Breast epithelium (tissue), 4 donors: ENCODE data around the gene C22orf31. TPM values are rescaled to one million over a fixed set of nuclear protein-coding genes. Genes with fewer than 3 reads are reported as not detected.
"Not testable (repeated sequence)": the region's sequence is repeated elsewhere in the genome, so short reads cannot be mapped to it uniquely, and the experiment has no call there.

Source experiments
- DNase-seq, 2 donors: peaks; one replicate each; pipeline ENCODE4 v3.0.0-alpha.2; 2019; ENCODE audit warnings: low spot score in 2 of 2
- H3K27ac ChIP-seq, 2 donors: fragments of 200-600 bp; sonication (generic) in 1 of 2; one replicate each; pipeline ENCODE4 v1.5.1; 2016 to 2019; ENCODE audit warnings: mild to moderate bottlenecking in 1 of 2
- H3K27me3 ChIP-seq, 2 donors: fragments of 200-600 bp; sonication (generic) in 1 of 2; one replicate each; pipeline versions ENCODE4 v1.5.1 to v1.6.0; 2017 to 2019; ENCODE audit warnings: control low read depth in 1 of 2, mild to moderate bottlenecking in 1 of 2
- H3K36me3 ChIP-seq: fragments of 200-600 bp; one replicate; pipeline ENCODE4 v1.5.1; 2019
- H3K4me1 ChIP-seq, 2 donors: fragments of 200-600 bp; sonication (generic); one replicate each; pipeline ENCODE4 v1.5.1; 2016 to 2019; ENCODE audit warnings: control low read depth in 1 of 2
- H3K4me3 ChIP-seq, 3 donors: fragments of 200-600 bp; sonication (generic); 1 replicate in 2 of 3; 2 replicates in 1 of 3; pipeline ENCODE4 v1.5.1; 2016 to 2019; ENCODE audit warnings: mild to moderate bottlenecking in 3 of 3, moderate library complexity in 2 of 3
- H3K9me3 ChIP-seq, 2 donors: fragments of 200-600 bp; sonication (generic) in 1 of 2; one replicate each; pipeline ENCODE4 v1.5.1; 2016 to 2019; ENCODE audit warnings: control low read depth in 1 of 2
- CTCF ChIP-seq, 3 donors: fragments of 450-650 bp; IDR thresholded peaks; one replicate each; pipeline ENCODE4 v1.5.1; 2016 to 2017; ENCODE audit warnings: antibody characterized with exemption in 3 of 3, mild to moderate bottlenecking in 3 of 3, moderate library complexity in 3 of 3
- POLR2A ChIP-seq: fragments of 450-650 bp; IDR thresholded peaks from one replicate; pipeline ENCODE4 v1.6.1; 2016; ENCODE audit warnings: antibody characterized with exemption, mild to moderate bottlenecking, moderate library complexity
- POLR2AphosphoS5 ChIP-seq, 3 donors: sonication (generic); formaldehyde crosslinking; IDR thresholded peaks; one replicate each; pipeline ENCODE4 v1.6.1; 2017; ENCODE audit warnings: antibody characterized with exemption in 3 of 3
- intact Hi-C: fragments of 100-400 bp; cut with DNase I; formaldehyde crosslinking; loops from one replicate; pipeline ENCODE4 v1.15.1; 2023; ENCODE audit warnings: low total_unique reads
- total RNA-seq, 3 donors: library from RNA; depleted of rRNA; stranded (reverse); fragments of >200 nt; gene quantifications; one replicate each; pipeline ENCODE4 v1.1.0, GENCODE V29; 2016

C22orf31 gene
- total RNA-seq, 3 donors from 2014 or later, result 0.73 TPM; not detected in 2

GRCh38 chr22:29089507-29089906 is 27.9 kb upstream of the C22orf31 start:
- Histone ChIP-seq H3K27me3 (no peaks in the 10 kb centered on the region), H3K27ac (no peak overlapping the region), H3K4me3 (no peak overlapping the region), H3K9me3 (no peaks in the 10 kb centered on the region), H3K4me1 (no peaks in the 10 kb centered on the region), H3K36me3 (no peaks in the 10 kb centered on the region)
- intact Hi-C loops, result no loop called here
- no peak for DNase-seq
- TF ChIP-seq POLR2A, result no peak
- TF ChIP-seq POLR2AphosphoS5 (IDR thresholded peaks at IDR 0.05), result no peak
- no peak for TF ChIP-seq CTCF (IDR thresholded peaks at IDR 0.05)

- intact Hi-C loops, result no loop called here
Measured at GRCh38 chr22:29088809-29089208, 27.2 kb upstream of the C22orf31 start.

GRCh38 chr22:29087012-29087411 is 25.4 kb upstream of the C22orf31 start:
- no peak overlapping the region for H3K27ac ChIP-seq
- no peaks in the 10 kb centered on the region for H3K27me3 ChIP-seq
- H3K36me3 ChIP-seq, result no peaks in the 10 kb centered on the region
- H3K4me1 ChIP-seq, result no peaks in the 10 kb centered on the region
- H3K9me3 ChIP-seq, result no peaks in the 10 kb centered on the region
- intact Hi-C loops, result no loop called here
- H3K4me3 ChIP-seq, result no peak overlapping the region
- TF ChIP-seq POLR2A, result no peak
- no peak for TF ChIP-seq CTCF (IDR thresholded peaks at IDR 0.05)
- no peak for TF ChIP-seq POLR2AphosphoS5 (IDR thresholded peaks at IDR 0.05)
- no peak for DNase-seq

More at GRCh38 chr22:29088809-29089208, 27.2 kb upstream of the C22orf31 start:
- H3K27me3 ChIP-seq, result no peaks in the 10 kb centered on the region
- no peak for TF ChIP-seq CTCF (IDR thresholded peaks at IDR 0.05)
- TF ChIP-seq POLR2A, result no peak
- no peak for TF ChIP-seq POLR2AphosphoS5 (IDR thresholded peaks at IDR 0.05)
- H3K27ac ChIP-seq, result no peak overlapping the region
- DNase-seq, result no peak
- no peak overlapping the region for H3K4me3 ChIP-seq
- H3K9me3 ChIP-seq, result no peaks in the 10 kb centered on the region
- no peaks in the 10 kb centered on the region for H3K4me1 ChIP-seq
- no peaks in the 10 kb centered on the region for H3K36me3 ChIP-seq

GRCh38 chr22:29083933-29084591 is 22.4 kb upstream of the C22orf31 start:
- no peak overlapping the region for H3K4me3 ChIP-seq
- no peak for DNase-seq
- intact Hi-C loops, result no loop called here
- H3K27me3 ChIP-seq, result no peaks in the 10 kb centered on the region
- TF ChIP-seq CTCF (IDR thresholded peaks at IDR 0.05) (no peak), POLR2A (no peak), POLR2AphosphoS5 (IDR thresholded peaks at IDR 0.05) (no peak)
- H3K36me3 ChIP-seq, result no peaks in the 10 kb centered on the region
- no peaks in the 10 kb centered on the region for H3K9me3 ChIP-seq
- peak overlapping the region in 1 of 2 donors; percentile 21 for H3K27ac ChIP-seq
- peaks cover 3 to 13% of the 10 kb centered on the region in 2 donors for H3K4me1 ChIP-seq

- DNase-seq, H3K9me3 ChIP-seq, H3K36me3 ChIP-seq, H3K27me3 ChIP-seq, intact Hi-C loops, H3K4me3 ChIP-seq: not testable (repeated sequence)
- peaks cover 3 to 14% of the 10 kb centered on the region in 2 donors for H3K4me1 ChIP-seq
- H3K27ac ChIP-seq, result peak overlapping the region in 1 of 2 donors; percentile 21
Measured at GRCh38 chr22:29083576-29083932, 21.9 kb upstream of the C22orf31 start.
